Neural progenitor cell (in vitro differentiated cells): ENCODE results near the gene HECTD2.

ENCODE experiments used
- CTCF ChIP-seq: fragments of 200-600 bp; sonication (generic); IDR thresholded peaks from 2 replicates; pipeline ENCODE4 v1.5.1; 2017; ENCODE audit warnings: antibody characterized with exemption, mild to moderate bottlenecking
- EZH2 ChIP-seq: fragments of 200-600 bp; sonication (generic); IDR thresholded peaks from 2 replicates; pipeline ENCODE4 v1.6.1; 2017; ENCODE audit warnings: antibody characterized with exemption, mild to moderate bottlenecking, moderate library complexity

DNA sequence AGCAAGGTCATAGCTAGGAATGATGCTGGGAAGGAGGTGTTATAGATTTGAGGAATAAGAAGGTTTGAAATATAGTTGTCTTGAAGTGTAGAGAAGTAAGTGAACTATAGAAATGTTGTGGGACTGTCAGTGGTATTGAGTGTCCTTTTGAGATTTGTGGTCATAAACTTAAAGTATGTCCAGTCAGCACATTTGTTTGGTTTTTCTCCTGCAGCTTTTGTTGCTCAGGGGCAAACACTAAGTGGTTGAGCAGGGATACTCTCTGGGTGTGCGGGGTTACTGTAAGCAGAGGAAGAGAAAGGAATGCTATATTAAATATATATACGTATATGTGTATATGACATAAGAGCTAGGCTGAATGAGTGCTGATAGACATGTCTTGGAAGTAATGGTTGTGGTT is 67.1 kb downstream of the HECTD2 start:
- TF ChIP-seq CTCF (no peak), EZH2 (no peak)
